Keratinocyte (primary cell): ENCODE data around the gene BCAT1. TPM values are rescaled to one million over a fixed set of nuclear protein-coding genes. Genes with fewer than 3 reads are reported as not detected.

Source experiments
- DNase-seq: peaks from one replicate; pipeline ENCODE4 v3.0.0-alpha.2; 2011; ENCODE audit warnings: low read depth, missing footprints, low spot score
- FAIRE-seq: peaks from 2 replicates; lab custom pipeline; 2011; peaks lifted over from hg19 to GRCh38; lab: Jason Lieb, UNC
- H2AFZ ChIP-seq: 2 replicates; pipeline ENCODE4 v1.6.0; 2012; ENCODE audit warnings: low read length, control low read depth, inconsistent platforms; ENCODE audit not compliant: control insufficient read depth
- H3K27ac ChIP-seq: 2 replicates; pipeline ENCODE4 v1.5.1; 2011; ENCODE audit warnings: low read length; ENCODE audit not compliant: control insufficient read depth, insufficient read depth
- H3K27me3 ChIP-seq: 3 replicates; pipeline ENCODE4 v1.6.0; 2011; ENCODE audit warnings: low read length; ENCODE audit not compliant: control insufficient read depth, insufficient read depth; ENCODE audit errors: extremely low read depth
- H3K36me3 ChIP-seq, 2 experiments: 2 replicates in 1 of 2; 3 replicates in 1 of 2; pipeline ENCODE4 v1.5.1; 2011; ENCODE audit warnings: low read length in 2 of 2, mild to moderate bottlenecking in 1 of 2; ENCODE audit not compliant: control insufficient read depth in 2 of 2, insufficient read depth in 2 of 2; ENCODE audit errors: extremely low read depth in 1 of 2
- H3K4me1 ChIP-seq: 3 replicates; pipeline ENCODE4 v1.5.1; 2011; ENCODE audit warnings: low read length; ENCODE audit not compliant: control insufficient read depth, insufficient read depth; ENCODE audit errors: extremely low read depth
- H3K4me2 ChIP-seq: 3 replicates; pipeline ENCODE4 v1.6.0; 2011; ENCODE audit warnings: low read depth, low read length; ENCODE audit not compliant: control insufficient read depth, insufficient read depth; ENCODE audit errors: extremely low read depth
- H3K4me3 ChIP-seq, 3 experiments: fragments of 200-600 bp in 1 of 3; sonication (generic) in 1 of 3; 2 replicates in 2 of 3; 3 replicates in 1 of 3; pipeline ENCODE4 v1.5.1; 2011 to 2016; ENCODE audit warnings: low read length in 3 of 3, mild to moderate bottlenecking in 3 of 3, control low read depth in 2 of 3, inconsistent platforms in 1 of 3, low read depth in 1 of 3, mixed read lengths in 1 of 3, mixed run types in 1 of 3, moderate library complexity in 1 of 3; ENCODE audit not compliant: control insufficient read depth in 2 of 3, insufficient read depth in 2 of 3; ENCODE audit errors: extremely low read depth in 1 of 3
- H3K79me2 ChIP-seq: 2 replicates; pipeline ENCODE4 v1.6.0; 2012; ENCODE audit warnings: low read length; ENCODE audit not compliant: control insufficient read depth, insufficient read depth
- H3K9ac ChIP-seq: 3 replicates; pipeline ENCODE4 v1.6.0; 2011; ENCODE audit warnings: low read length; ENCODE audit not compliant: control insufficient read depth, insufficient read depth; ENCODE audit errors: extremely low read depth
- H3K9me1 ChIP-seq: 3 replicates; pipeline ENCODE4 v1.6.0; 2011; ENCODE audit warnings: low read length; ENCODE audit not compliant: control insufficient read depth, insufficient read depth; ENCODE audit errors: extremely low read depth
- H3K9me3 ChIP-seq: 2 replicates; pipeline ENCODE4 v1.5.1; 2012; ENCODE audit warnings: low read depth, low read length; ENCODE audit not compliant: control insufficient read depth
- H4K20me1 ChIP-seq: 3 replicates; pipeline ENCODE4 v1.6.0; 2011; ENCODE audit warnings: low read length; ENCODE audit not compliant: control insufficient read depth, insufficient read depth; ENCODE audit errors: extremely low read depth
- EZH2 ChIP-seq: IDR thresholded peaks from one replicate; pipeline ENCODE4 v1.6.1; 2012; ENCODE audit warnings: inconsistent platforms, mild to moderate bottlenecking, low read length, moderate library complexity
- dilution Hi-C: fragments of 300-500 bp; cut with MboI; formaldehyde crosslinking; loops from one replicate; pipeline ENCODE4 v1.7.0; 2020; ENCODE audit warnings: low sequenced_read_pairs; ENCODE audit not compliant: extremely low pct_ligation_motif_present
- polyA plus RNA-seq, 5 experiments: library from polyadenylated mRNA; depleted of rRNA in 3 of 5; stranded (reverse) in 3 of 5; stranded (forward) in 1 of 5; unstranded in 1 of 5; fragments of >200 nt; gene quantifications; 1 replicate in 1 of 5; 2 replicates in 3 of 5; 3 replicates in 1 of 5; pipeline versions ENCODE4 v1.2.1 to v1.2.3, GENCODE V29; 2011 to 2012; ENCODE audit warnings: missing spikeins in 2 of 5, low read depth in 1 of 5, low replicate concordance in 1 of 5
- TF ChIP-seq, protein P1 (sequence below), 3 experiments: IDR thresholded peaks in 1 of 3; conservative IDR thresholded peaks in 1 of 3; optimal IDR thresholded peaks in 1 of 3; 2 replicates in 2 of 3; 3 replicates in 1 of 3; pipeline versions ENCODE3 to v1.5.1; 2011; ENCODE audit warnings: low read length in 3 of 3, mild to moderate bottlenecking in 3 of 3, moderate library complexity in 2 of 3, control low read depth in 1 of 3, inconsistent platforms in 1 of 3; ENCODE audit not compliant: insufficient read depth in 2 of 3; ENCODE audit errors: extremely low read depth in 1 of 3

The BCAT1 gene
- polyA plus RNA-seq, 1 donor (not counting 4 experiments of a cell fraction or from before 2014, with no cell fraction given) = 6.5 TPM

GRCh38 chr12:24798335-24798734 is 150.6 kb downstream of the BCAT1 start:
- Histone ChIP-seq H3K4me1 (no peaks in the 10 kb centered on the region), H2AFZ (no peak overlapping the region), H3K27ac (no peak overlapping the region), H3K4me3 (no peak overlapping the region), H4K20me1 (no peaks in the 10 kb centered on the region), H3K27me3 (no peaks in the 10 kb centered on the region), H3K4me2 (no peak overlapping the region), H3K9me1 (no peaks in the 10 kb centered on the region), H3K36me3 (no peaks in the 10 kb centered on the region), H3K9me3 (no peaks in the 10 kb centered on the region), H3K79me2 (no peaks in the 10 kb centered on the region), H3K9ac (no peak overlapping the region)
- DNase-seq (no peak), FAIRE-seq (no peak)
- dilution Hi-C loops = no loop called here
- TF ChIP-seq, protein P1, sequence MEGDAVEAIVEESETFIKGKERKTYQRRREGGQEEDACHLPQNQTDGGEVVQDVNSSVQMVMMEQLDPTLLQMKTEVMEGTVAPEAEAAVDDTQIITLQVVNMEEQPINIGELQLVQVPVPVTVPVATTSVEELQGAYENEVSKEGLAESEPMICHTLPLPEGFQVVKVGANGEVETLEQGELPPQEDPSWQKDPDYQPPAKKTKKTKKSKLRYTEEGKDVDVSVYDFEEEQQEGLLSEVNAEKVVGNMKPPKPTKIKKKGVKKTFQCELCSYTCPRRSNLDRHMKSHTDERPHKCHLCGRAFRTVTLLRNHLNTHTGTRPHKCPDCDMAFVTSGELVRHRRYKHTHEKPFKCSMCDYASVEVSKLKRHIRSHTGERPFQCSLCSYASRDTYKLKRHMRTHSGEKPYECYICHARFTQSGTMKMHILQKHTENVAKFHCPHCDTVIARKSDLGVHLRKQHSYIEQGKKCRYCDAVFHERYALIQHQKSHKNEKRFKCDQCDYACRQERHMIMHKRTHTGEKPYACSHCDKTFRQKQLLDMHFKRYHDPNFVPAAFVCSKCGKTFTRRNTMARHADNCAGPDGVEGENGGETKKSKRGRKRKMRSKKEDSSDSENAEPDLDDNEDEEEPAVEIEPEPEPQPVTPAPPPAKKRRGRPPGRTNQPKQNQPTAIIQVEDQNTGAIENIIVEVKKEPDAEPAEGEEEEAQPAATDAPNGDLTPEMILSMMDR (optimal IDR thresholded peaks at IDR 0.05 in 1 of 3, IDR thresholded peaks at IDR 0.05 in 1 of 3, conservative IDR thresholded peaks at IDR 0.05 in 1 of 3; ENCODE audit: extremely low read depth in 1 of 3, insufficient read depth in 2 of 3, low read length in 3 of 3) = no peak
- no peak for TF ChIP-seq EZH2

GRCh38 chr12:24797901-24798300 is 151.0 kb downstream of the BCAT1 start:
- no peak overlapping the region for H2AFZ ChIP-seq
- no peaks in the 10 kb centered on the region for H3K27me3 ChIP-seq
- H3K9me1 ChIP-seq = no peaks in the 10 kb centered on the region
- no peaks in the 10 kb centered on the region for H3K4me1 ChIP-seq
- no peaks in the 10 kb centered on the region for H3K36me3 ChIP-seq
- H3K9me3 ChIP-seq = no peaks in the 10 kb centered on the region
- no peak overlapping the region for H3K9ac ChIP-seq
- no peak for TF ChIP-seq EZH2
- TF ChIP-seq, protein P1 (optimal IDR thresholded peaks at IDR 0.05 in 1 of 3, IDR thresholded peaks at IDR 0.05 in 1 of 3, conservative IDR thresholded peaks at IDR 0.05 in 1 of 3; ENCODE audit: extremely low read depth in 1 of 3, insufficient read depth in 2 of 3, low read length in 3 of 3) = no peak
- dilution Hi-C loops = no loop called here
- H3K79me2 ChIP-seq = no peaks in the 10 kb centered on the region
- H3K4me3 ChIP-seq = no peak overlapping the region
- DNase-seq (no peak), FAIRE-seq (no peak)
- no peak overlapping the region for H3K4me2 ChIP-seq
- no peak overlapping the region for H3K27ac ChIP-seq
- no peaks in the 10 kb centered on the region for H4K20me1 ChIP-seq
